ENCODE results near the gene MS4A6E.
"Not testable (repeated sequence)": the region's sequence is repeated elsewhere in the genome, so short reads cannot be mapped to it uniquely, and the experiment has no call there.

MS4A6E gene

GRCh38 chr11:60326955-60327354 lies at the start of gene MS4A6E:
Gene MS4A6E, plus strand, starts transcription at chr11:60327255. Its CDS starts 7,641 bp downstream, at chr11:60334896.
- no peak for DNase-seq

- no peak for DNase-seq
Observed at GRCh38 chr11:60280412-60280811, 46.6 kb upstream of the MS4A6E start, which contains the start of gene MS4A4A. Gene MS4A4A, plus strand, starts transcription at chr11:60280666. Its CDS starts 10 bp downstream, at chr11:60280676.

- DNase-seq, result no peak
Observed at GRCh38 chr11:60281485-60281884, 45.6 kb upstream of the MS4A6E start.

- DNase-seq, result no peak
Observed at GRCh38 chr11:60282286-60282685, 44.8 kb upstream of the MS4A6E start.

GRCh38 chr11:60285411-60286126 lies 41.5 kb upstream of the MS4A6E start:
- peak; percentile 9 for DNase-seq

GRCh38 chr11:60288531-60288930 lies 38.5 kb upstream of the MS4A6E start:
- no peak for DNase-seq

GRCh38 chr11:60292145-60292544 lies 34.9 kb upstream of the MS4A6E start:
- DNase-seq, result no peak

- no peak for DNase-seq
Observed at GRCh38 chr11:60301178-60301577, 25.9 kb upstream of the MS4A6E start.

- not testable (repeated sequence) for DNase-seq
Observed at GRCh38 chr11:60301884-60302283, 25.2 kb upstream of the MS4A6E start.

- no peak for DNase-seq
Observed at GRCh38 chr11:60303661-60304060, 23.4 kb upstream of the MS4A6E start.

GRCh38 chr11:60305906-60306619 lies 21.0 kb upstream of the MS4A6E start:
- peak; percentile 8 for DNase-seq

GRCh38 chr11:60307507-60308195 lies 19.4 kb upstream of the MS4A6E start:
- no peak for DNase-seq

GRCh38 chr11:60310407-60310998 lies 16.6 kb upstream of the MS4A6E start:
- no peak for DNase-seq

GRCh38 chr11:60314635-60315321 lies 12.3 kb upstream of the MS4A6E start:
- no peak for DNase-seq

- DNase-seq, result no peak
Observed at GRCh38 chr11:60315871-60316270, 11.2 kb upstream of the MS4A6E start.

GRCh38 chr11:60316317-60316716 lies 10.7 kb upstream of the MS4A6E start:
- no peak for DNase-seq

GRCh38 chr11:60318726-60319125 lies 8.3 kb upstream of the MS4A6E start:
- DNase-seq, result no peak

- no peak for DNase-seq
Observed at GRCh38 chr11:60321051-60321450, 6.0 kb upstream of the MS4A6E start.

GRCh38 chr11:60328460-60328859 lies 1.4 kb downstream of the MS4A6E start:
- DNase-seq, result no peak

GRCh38 chr11:60332846-60333245 lies 5.8 kb downstream of the MS4A6E start:
- DNase-seq, result no peak

- peak; percentile 75 for DNase-seq
Observed at GRCh38 chr11:60334005-60334620, 7.1 kb downstream of the MS4A6E start.

GRCh38 chr11:60336767-60337391 lies 9.8 kb downstream of the MS4A6E start:
- DNase-seq, result no peak

All from DMS53 (cell line).